ENCODE results near the gene SLC12A8.

SLC12A8 gene

GRCh38 chr3:125073390-125073905 is 139.1 kb downstream of the SLC12A8 start:
- no peak for DNase-seq (ENCODE audit: low read depth)

- DNase-seq (ENCODE audit: low read depth), result no peak
Measured at GRCh38 chr3:125072749-125073389, 139.7 kb downstream of the SLC12A8 start.

GRCh38 chr3:125072301-125072700 is 140.2 kb downstream of the SLC12A8 start:
- no peak for DNase-seq (ENCODE audit: low read depth)

- DNase-seq (ENCODE audit: low read depth), result no peak
Measured at GRCh38 chr3:125069968-125070745, 142.4 kb downstream of the SLC12A8 start.

GRCh38 chr3:125069452-125069851 is 143.1 kb downstream of the SLC12A8 start:
- no peak for DNase-seq (ENCODE audit: low read depth)

GRCh38 chr3:125068265-125068664 is 144.3 kb downstream of the SLC12A8 start:
- DNase-seq (ENCODE audit: low read depth), result no peak

GRCh38 chr3:125067225-125067624 is 145.3 kb downstream of the SLC12A8 start:
- no peak for DNase-seq (ENCODE audit: low read depth)

- no peak for DNase-seq (ENCODE audit: low read depth)
Measured at GRCh38 chr3:125062904-125063618, 149.5 kb downstream of the SLC12A8 start.

GRCh38 chr3:125061646-125062045 is 150.9 kb downstream of the SLC12A8 start:
- DNase-seq (ENCODE audit: low read depth), result no peak

GRCh38 chr3:125061170-125061569 is 151.4 kb downstream of the SLC12A8 start:
- DNase-seq (ENCODE audit: low read depth), result no peak

GRCh38 chr3:125059488-125060245 is 152.9 kb downstream of the SLC12A8 start:
- DNase-seq (ENCODE audit: low read depth), result no peak

- no peak for DNase-seq (ENCODE audit: low read depth)
Measured at GRCh38 chr3:125058959-125059358, 153.6 kb downstream of the SLC12A8 start.

- DNase-seq (ENCODE audit: low read depth), result no peak
Measured at GRCh38 chr3:125058529-125058928, 154.0 kb downstream of the SLC12A8 start.

GRCh38 chr3:125057186-125057850 is 155.2 kb downstream of the SLC12A8 start:
- no peak for DNase-seq (ENCODE audit: low read depth)

- peak; percentile 62 for DNase-seq (ENCODE audit: low read depth)
Measured at GRCh38 chr3:125055913-125056745, 156.4 kb downstream of the SLC12A8 start, which contains the start of gene HEG1. HEG1 (minus strand) TSS chr3:125055997; CDS start chr3:125055890, 107 bp downstream.

GRCh38 chr3:125055331-125055912 is 157.1 kb downstream of the SLC12A8 start:
- DNase-seq (ENCODE audit: low read depth), result no peak

GRCh38 chr3:125054449-125055329 is 157.9 kb downstream of the SLC12A8 start:
- DNase-seq (ENCODE audit: low read depth), result no peak

GRCh38 chr3:125054062-125054448 is 158.5 kb downstream of the SLC12A8 start:
- no peak for DNase-seq (ENCODE audit: low read depth)

- no peak for DNase-seq (ENCODE audit: low read depth)
Measured at GRCh38 chr3:125053304-125053699, 159.2 kb downstream of the SLC12A8 start.

Data from activated gamma-delta T cell treated with anti-CD3 and anti-CD28 coated beads, Interleukin-2, amount 50 U/mL, for 16 hours (primary cell).